Measurements from ENCODE around the gene WDFY4. TPM values are rescaled to one million over a fixed set of nuclear protein-coding genes. Genes with fewer than 3 reads are reported as not detected.
A peak's percentile ranks its signal among the peaks of the same experiment; 100 is the strongest.

WDFY4 gene
- total RNA-seq, 1 experiment from 2014 or later: 0.16 TPM

DNA sequence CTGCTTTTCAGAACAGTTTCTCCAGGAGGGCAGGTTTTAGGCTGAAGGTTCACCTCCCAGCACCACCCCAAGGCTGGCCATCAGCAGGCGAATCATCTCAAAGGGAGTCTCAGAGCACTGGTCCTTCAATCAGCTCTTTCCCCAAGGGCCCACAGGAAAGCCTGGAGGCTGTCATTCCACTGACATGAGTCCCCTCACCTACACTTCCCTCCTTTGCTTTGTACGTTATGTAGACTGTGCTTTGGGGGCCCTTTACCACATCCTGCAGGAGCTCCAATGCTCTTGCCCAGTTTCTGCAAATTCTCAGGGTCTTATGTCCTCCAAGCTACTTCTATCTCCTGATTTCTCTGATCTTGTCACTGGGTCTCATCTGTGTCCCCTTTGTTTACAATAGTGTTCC is 15.4 kb downstream of the WDFY4 start:
- Histone ChIP-seq H3K36me3 (no peaks in the 10 kb centered on the region), H3K4me3 (no peak overlapping the region), H3K4me1 (replicated peaks) (no peaks in the 10 kb centered on the region), H3K9me3 (replicated peaks) (no peaks in the 10 kb centered on the region), H3K27me3 (replicated peaks) (peaks cover 10% of the 10 kb centered on the region; the same call in 1 of the 2 replicates), H3K27ac (no peak overlapping the region)
- peak in 1 of 2 experiments; percentile 15 for DNase-seq (ENCODE audit: low read depth in 1 of 2, low spot score in 2 of 2)

- H3K4me3 ChIP-seq: no peak overlapping the region
- no peaks in the 10 kb centered on the region for H3K9me3 ChIP-seq (replicated peaks)
- peaks cover 10% of the 10 kb centered on the region; the same call in 1 of the 2 replicates for H3K27me3 ChIP-seq (replicated peaks)
- no peaks in the 10 kb centered on the region for H3K36me3 ChIP-seq
- peak in 1 of 2 experiments; percentile 17 for DNase-seq (ENCODE audit: low read depth in 1 of 2, low spot score in 2 of 2)
- H3K4me1 ChIP-seq (replicated peaks): no peaks in the 10 kb centered on the region
- H3K27ac ChIP-seq: no peak overlapping the region
Observed at GRCh38 chr10:48700493-48700892, 15.8 kb downstream of the WDFY4 start.

DNA sequence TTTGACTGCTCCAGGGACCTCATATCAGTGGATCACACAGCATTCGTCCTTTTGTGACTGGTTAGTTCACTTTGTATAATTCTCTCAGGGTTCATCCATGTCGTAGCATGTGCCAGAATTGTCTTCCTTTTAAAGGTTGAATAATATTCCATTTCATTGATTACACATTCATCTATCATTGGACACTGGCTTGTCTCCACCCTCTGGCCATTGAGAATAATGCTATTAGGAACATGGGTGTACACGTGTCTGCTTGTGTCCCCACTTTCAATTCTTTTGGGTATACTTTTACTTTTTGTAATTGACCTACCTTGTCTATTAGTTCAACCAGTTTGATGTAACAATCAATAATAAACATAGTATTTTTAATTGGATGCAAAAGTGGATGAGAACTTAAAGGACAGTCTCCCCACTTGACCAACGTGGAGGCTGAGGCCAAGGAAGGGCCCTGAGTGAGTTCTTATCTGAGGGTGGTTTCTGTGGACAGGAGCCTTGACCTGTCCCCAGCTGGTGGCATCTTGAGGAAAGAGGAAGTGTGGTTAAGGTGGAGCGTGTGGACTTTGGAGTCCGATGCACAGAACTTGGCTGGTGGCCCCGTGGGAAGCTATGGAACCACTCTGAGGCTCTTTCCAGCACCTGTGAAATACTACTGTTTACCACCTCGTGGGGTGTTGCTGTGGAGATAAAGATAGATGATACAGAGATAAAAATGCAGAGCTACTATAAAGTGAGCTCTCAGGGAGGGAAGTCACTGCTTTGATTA is 16.6 kb downstream of the WDFY4 start:
- Histone ChIP-seq H3K4me1 (replicated peaks) (no peaks in the 10 kb centered on the region), H3K27ac (no peak overlapping the region), H3K4me3 (no peak overlapping the region), H3K9me3 (replicated peaks) (no peaks in the 10 kb centered on the region), H3K36me3 (no peaks in the 10 kb centered on the region), H3K27me3 (replicated peaks) (peaks cover 10% of the 10 kb centered on the region; the same call in 1 of the 2 replicates)
- DNase-seq (ENCODE audit: low read depth in 1 of 2, low spot score in 2 of 2): no peak

- no peak for DNase-seq (ENCODE audit: low read depth in 1 of 2, low spot score in 2 of 2)
- H3K36me3 ChIP-seq: no peaks in the 10 kb centered on the region
- H3K27me3 ChIP-seq (replicated peaks): peaks cover 15% of the 10 kb centered on the region; the same call in 1 of the 2 replicates
- no peaks in the 10 kb centered on the region for H3K4me1 ChIP-seq (replicated peaks)
- H3K9me3 ChIP-seq (replicated peaks): no peaks in the 10 kb centered on the region
- no peak overlapping the region for H3K27ac ChIP-seq
- no peak overlapping the region for H3K4me3 ChIP-seq
Observed at GRCh38 chr10:48701941-48702340, 17.3 kb downstream of the WDFY4 start.

GRCh38 chr10:48703531-48704122 is 19.0 kb downstream of the WDFY4 start:
- H3K27me3 ChIP-seq (replicated peaks): peaks cover 16% of the 10 kb centered on the region; the same call in 1 of the 2 replicates
- no peak for DNase-seq (ENCODE audit: low read depth in 1 of 2, low spot score in 2 of 2)
- no peaks in the 10 kb centered on the region for H3K4me1 ChIP-seq (replicated peaks)
- no peaks in the 10 kb centered on the region for H3K9me3 ChIP-seq (replicated peaks)
- no peak overlapping the region for H3K27ac ChIP-seq
- no peaks in the 10 kb centered on the region for H3K36me3 ChIP-seq
- no peak overlapping the region for H3K4me3 ChIP-seq

DNA sequence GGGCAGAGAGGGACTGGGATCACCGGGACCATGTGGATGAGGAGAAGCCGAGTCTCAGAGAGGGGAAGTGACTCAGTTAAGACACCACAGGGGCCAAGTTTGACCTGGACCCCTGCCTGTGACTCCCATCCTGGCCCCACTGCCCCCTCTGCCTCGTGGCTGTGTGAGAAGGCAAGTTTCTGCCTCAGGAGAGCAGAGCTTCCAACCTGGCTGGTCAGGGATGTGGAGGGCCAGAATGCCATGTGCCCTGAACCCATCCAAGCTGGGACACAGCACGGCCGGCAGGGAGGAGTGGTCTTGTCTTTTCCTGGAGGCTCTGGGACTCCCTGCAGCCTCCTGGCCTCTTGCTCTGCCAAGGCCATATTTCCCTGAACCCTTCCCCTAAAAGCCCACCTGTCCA is 19.5 kb downstream of the WDFY4 start:
- H3K27ac ChIP-seq: no peak overlapping the region
- H3K4me1 ChIP-seq (replicated peaks): no peaks in the 10 kb centered on the region
- H3K27me3 ChIP-seq (replicated peaks): peaks cover 16% of the 10 kb centered on the region; the same call in 1 of the 2 replicates
- H3K9me3 ChIP-seq (replicated peaks): no peaks in the 10 kb centered on the region
- H3K4me3 ChIP-seq: no peak overlapping the region
- H3K36me3 ChIP-seq: no peaks in the 10 kb centered on the region
- no peak for DNase-seq (ENCODE audit: low read depth in 1 of 2, low spot score in 2 of 2)

GRCh38 chr10:48705401-48705938 is 20.8 kb downstream of the WDFY4 start:
- H3K4me3 ChIP-seq: no peak overlapping the region
- no peaks in the 10 kb centered on the region for H3K4me1 ChIP-seq (replicated peaks)
- H3K27ac ChIP-seq: no peak overlapping the region
- no peaks in the 10 kb centered on the region for H3K9me3 ChIP-seq (replicated peaks)
- no peak for DNase-seq (ENCODE audit: low read depth in 1 of 2, low spot score in 2 of 2)
- H3K36me3 ChIP-seq: no peaks in the 10 kb centered on the region
- H3K27me3 ChIP-seq (replicated peaks): peaks cover 16% of the 10 kb centered on the region; the same call in 1 of the 2 replicates

DNA sequence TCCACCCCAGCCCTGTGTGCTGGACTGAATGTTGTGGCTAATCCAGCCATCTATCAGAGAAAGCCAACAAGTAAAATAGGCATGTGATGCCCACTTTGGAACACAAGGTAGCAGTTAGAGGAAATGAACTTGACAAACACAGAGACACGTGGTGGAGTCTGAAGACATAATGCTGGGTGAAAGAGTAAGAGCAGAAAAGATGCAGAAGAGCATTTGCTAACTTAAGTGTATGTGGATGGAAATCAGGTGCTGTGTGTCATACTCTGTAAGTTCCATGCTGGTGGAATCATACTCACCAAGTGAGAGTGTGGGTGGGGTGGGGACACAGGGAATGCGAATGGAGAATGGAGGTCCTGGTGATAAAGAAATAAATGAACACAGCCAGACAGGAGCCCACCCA is 22.8 kb downstream of the WDFY4 start:
- Histone ChIP-seq H3K9me3 (replicated peaks) (no peaks in the 10 kb centered on the region), H3K27me3 (replicated peaks) (peaks cover 16% of the 10 kb centered on the region; the same call in 1 of the 2 replicates), H3K36me3 (no peaks in the 10 kb centered on the region), H3K4me3 (no peak overlapping the region), H3K4me1 (replicated peaks) (no peaks in the 10 kb centered on the region), H3K27ac (no peak overlapping the region)
- DNase-seq (ENCODE audit: low read depth in 1 of 2, low spot score in 2 of 2): no peak

- no peak for DNase-seq (ENCODE audit: low read depth in 1 of 2, low spot score in 2 of 2)
- Histone ChIP-seq H3K4me1 (replicated peaks) (no peaks in the 10 kb centered on the region), H3K27ac (no peak overlapping the region), H3K27me3 (replicated peaks) (peaks cover 11% of the 10 kb centered on the region; the same call in 1 of the 2 replicates), H3K4me3 (no peak overlapping the region), H3K36me3 (no peaks in the 10 kb centered on the region), H3K9me3 (replicated peaks) (no peaks in the 10 kb centered on the region)
Observed at GRCh38 chr10:48708144-48708543, 23.5 kb downstream of the WDFY4 start.

GRCh38 chr10:48710647-48711275 is 26.1 kb downstream of the WDFY4 start:
- no peak overlapping the region for H3K27ac ChIP-seq
- H3K9me3 ChIP-seq (replicated peaks): no peaks in the 10 kb centered on the region
- H3K27me3 ChIP-seq (replicated peaks): peaks cover 6% of the 10 kb centered on the region; the same call in 1 of the 2 replicates
- H3K4me1 ChIP-seq (replicated peaks): no peaks in the 10 kb centered on the region
- H3K36me3 ChIP-seq: no peaks in the 10 kb centered on the region
- H3K4me3 ChIP-seq: no peak overlapping the region
- DNase-seq (ENCODE audit: low read depth in 1 of 2, low spot score in 2 of 2): no peak

GRCh38 chr10:48711830-48712229 is 27.2 kb downstream of the WDFY4 start:
- no peak overlapping the region for H3K4me3 ChIP-seq
- H3K27me3 ChIP-seq (replicated peaks): peaks cover 1% of the 10 kb centered on the region; the same call in 1 of the 2 replicates
- H3K4me1 ChIP-seq (replicated peaks): no peaks in the 10 kb centered on the region
- no peaks in the 10 kb centered on the region for H3K36me3 ChIP-seq
- H3K9me3 ChIP-seq (replicated peaks): no peaks in the 10 kb centered on the region
- no peak overlapping the region for H3K27ac ChIP-seq
- no peak for DNase-seq (ENCODE audit: low read depth in 1 of 2, low spot score in 2 of 2)

DNA sequence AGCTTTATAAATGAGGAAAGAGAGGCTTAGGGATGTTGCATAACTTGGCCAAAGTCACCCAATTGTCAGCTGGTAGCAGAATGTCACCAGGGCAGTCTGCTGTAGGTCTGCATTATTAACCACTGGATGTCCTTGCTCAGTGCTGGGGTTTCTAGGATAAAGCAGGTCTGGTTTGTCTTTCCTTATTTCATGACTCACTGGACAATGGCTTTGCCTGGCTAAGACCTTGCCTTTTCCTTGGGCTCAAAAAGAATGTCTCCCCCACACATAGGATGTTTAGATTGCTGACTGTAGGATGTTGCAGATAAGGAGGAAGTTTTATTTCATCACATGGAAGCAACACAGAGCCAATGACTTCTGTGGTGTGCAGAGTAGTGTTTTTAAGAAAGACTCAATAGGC is 29.4 kb downstream of the WDFY4 start:
- Histone ChIP-seq H3K36me3 (no peaks in the 10 kb centered on the region), H3K4me1 (replicated peaks) (no peaks in the 10 kb centered on the region), H3K27ac (no peak overlapping the region), H3K4me3 (no peak overlapping the region), H3K9me3 (replicated peaks) (no peaks in the 10 kb centered on the region), H3K27me3 (replicated peaks) (peaks cover 5% of the 10 kb centered on the region)
- no peak for DNase-seq (ENCODE audit: low read depth in 1 of 2, low spot score in 2 of 2)

- no peak overlapping the region for H3K4me3 ChIP-seq
- DNase-seq (ENCODE audit: low read depth in 1 of 2, low spot score in 2 of 2): no peak
- H3K27me3 ChIP-seq (replicated peaks): peaks cover 5% of the 10 kb centered on the region
- no peak overlapping the region for H3K27ac ChIP-seq
- no peaks in the 10 kb centered on the region for H3K36me3 ChIP-seq
- H3K4me1 ChIP-seq (replicated peaks): no peaks in the 10 kb centered on the region
- no peaks in the 10 kb centered on the region for H3K9me3 ChIP-seq (replicated peaks)
Observed at GRCh38 chr10:48716416-48716815, 31.7 kb downstream of the WDFY4 start.

- no peaks in the 10 kb centered on the region for H3K9me3 ChIP-seq (replicated peaks)
- peaks cover 5% of the 10 kb centered on the region for H3K27me3 ChIP-seq (replicated peaks)
- no peak for DNase-seq (ENCODE audit: low read depth in 1 of 2, low spot score in 2 of 2)
- H3K4me1 ChIP-seq (replicated peaks): no peaks in the 10 kb centered on the region
- no peak overlapping the region for H3K4me3 ChIP-seq
- no peak overlapping the region for H3K27ac ChIP-seq
- no peaks in the 10 kb centered on the region for H3K36me3 ChIP-seq
Observed at GRCh38 chr10:48720611-48721010, 35.9 kb downstream of the WDFY4 start.

All from SJSA1 (cell line).